Amniotic epithelial cell (primary cell): Measurements from ENCODE around the gene LRGUK.

Experiments
- DNase-seq: peaks from one replicate; pipeline ENCODE4 v3.0.0-alpha.2; 2010; ENCODE audit warnings: low read depth

The LRGUK gene

GRCh38 chr7:134301592-134301991, 174.5 kb downstream of the LRGUK start:
- DNase-seq = no peak

GRCh38 chr7:134302120-134302519, 175.0 kb downstream of the LRGUK start:
- peak; percentile 30 for DNase-seq

- DNase-seq = peak; percentile 15
Observed at GRCh38 chr7:134307320-134307719, 180.2 kb downstream of the LRGUK start.

GRCh38 chr7:134308548-134308947, 181.4 kb downstream of the LRGUK start:
- DNase-seq = no peak

- no peak for DNase-seq
Observed at GRCh38 chr7:134311807-134312206, 184.7 kb downstream of the LRGUK start.

- no peak for DNase-seq
Observed at GRCh38 chr7:134312717-134313116, 185.6 kb downstream of the LRGUK start.

GRCh38 chr7:134313543-134313942, 186.4 kb downstream of the LRGUK start:
- DNase-seq = no peak
